PC-3 (cell line): ENCODE results near the gene PLPPR3. TPM values are rescaled to one million over a fixed set of nuclear protein-coding genes. Genes with fewer than 3 reads are reported as not detected.

Source experiments
- ATAC-seq: fragments of 200-7000 bp; cut with Tn5 transposase; 2 replicates; pipeline ENCODE4 v1.9.1; 2020; ENCODE audit warnings: mild to moderate bottlenecking, moderate library complexity
- BruUV-seq: library from RNA; stranded (reverse); fragments of 400-500 nt; replicated peaks from 2 replicates; lab custom pipeline; 2021; lab: Mats Ljungman, UMichigan
- CTCF ChIA-PET: fragments of 300-600 bp; sonication (Branson Sonifier 250); formaldehyde crosslinking; loops from one replicate; lab custom pipeline; 2022; ENCODE audit warnings: antibody characterized with exemption; lab: Charles Lee
- POLR2A ChIA-PET: fragments of 300-600 bp; sonication (Branson Sonifier 250); formaldehyde crosslinking; loops from one replicate; lab custom pipeline; 2022; ENCODE audit warnings: antibody characterized with exemption; ENCODE audit not compliant: unreplicated experiment; lab: Charles Lee
- DNase-seq: peaks from one replicate; pipeline ENCODE4 v3.0.0-alpha.2; 2015
- H2AFZ ChIP-seq: fragments of 300-600 bp; sonication (generic); 2 replicates; pipeline ENCODE4 v1.6.0; 2016; ENCODE audit warnings: antibody characterized with exemption, low read length
- H3F3A ChIP-seq: fragments of 300-600 bp; sonication (generic); one replicate; pipeline ENCODE4 v1.6.0; 2017; ENCODE audit warnings: antibody characterized with exemption, low read length, control low read depth, mild to moderate bottlenecking; ENCODE audit not compliant: unreplicated experiment
- H3K27ac ChIP-seq: fragments of 300-600 bp; sonication (generic); 2 replicates; pipeline ENCODE4 v1.5.1; 2016; ENCODE audit warnings: mild to moderate bottlenecking, low read length
- H3K27me3 ChIP-seq: fragments of 300-600 bp; sonication (generic); 2 replicates; pipeline ENCODE4 v1.6.1; 2016; ENCODE audit warnings: low read length, mixed read lengths
- H3K36me3 ChIP-seq: fragments of 300-600 bp; sonication (generic); 2 replicates; pipeline ENCODE4 v1.6.1; 2016; ENCODE audit warnings: low read depth, mixed run types, low read length, mixed read lengths
- H3K4me1 ChIP-seq: fragments of 300-600 bp; sonication (generic); 2 replicates; pipeline ENCODE4 v1.5.1; 2016; ENCODE audit warnings: low read length; ENCODE audit not compliant: insufficient read depth
- H3K4me2 ChIP-seq: fragments of 300-600 bp; sonication (generic); 2 replicates; pipeline ENCODE4 v1.6.0; 2016; ENCODE audit warnings: low read length
- H3K4me3 ChIP-seq: fragments of 300-600 bp; sonication (generic); 2 replicates; pipeline ENCODE4 v1.5.1; 2016; ENCODE audit warnings: mild to moderate bottlenecking, low read length, mixed read lengths
- H3K79me2 ChIP-seq: fragments of 300-600 bp; sonication (generic); 2 replicates; pipeline ENCODE4 v1.6.1; 2017; ENCODE audit warnings: low read length, mixed read lengths
- H3K9ac ChIP-seq: fragments of 300-600 bp; sonication (generic); 2 replicates; pipeline ENCODE4 v1.6.0; 2016; ENCODE audit warnings: mild to moderate bottlenecking, low read length
- H3K9me2 ChIP-seq: fragments of 300-600 bp; sonication (generic); replicated peaks from 2 replicates; pipeline ENCODE4 v1.6.1; 2016; ENCODE audit warnings: mixed run types, low read length, mixed read lengths
- H3K9me3 ChIP-seq: fragments of 300-600 bp; sonication (generic); 2 replicates; pipeline ENCODE4 v1.6.1; 2016; ENCODE audit warnings: low read length, mixed read lengths
- H4K20me1 ChIP-seq: fragments of 300-600 bp; sonication (generic); 2 replicates; pipeline ENCODE4 v1.6.1; 2016; ENCODE audit warnings: low read length, mixed read lengths
- CTCF ChIP-seq: fragments of 300-600 bp; sonication (generic); conservative IDR thresholded peaks from 2 replicates; pipeline ENCODE4 v1.5.1; 2017; ENCODE audit warnings: antibody characterized with exemption, low read depth, mild to moderate bottlenecking, low read length
- EZH2 ChIP-seq: fragments of 300-600 bp; sonication (generic); IDR thresholded peaks from one replicate; pipeline ENCODE4 v1.6.1; 2017; ENCODE audit warnings: antibody characterized with exemption, mild to moderate bottlenecking, low read length; ENCODE audit not compliant: unreplicated experiment
- EZH2phosphoT487 ChIP-seq: fragments of 300-600 bp; sonication (generic); IDR thresholded peaks from 2 replicates; pipeline ENCODE4 v1.6.1; 2018; ENCODE audit warnings: mild to moderate bottlenecking, antibody characterized with exemption, low read length, borderline replicate concordance
- intact Hi-C: fragments of 100-400 bp; cut with micrococcal nuclease; formaldehyde crosslinking; loops from 2 replicates; pipeline ENCODE4 v1.9.0; 2023
- total RNA-seq: library from RNA; depleted of rRNA; stranded (reverse); fragments of >200 nt; gene quantifications from 2 replicates; pipeline ENCODE4 v1.2.3, GENCODE V29; 2014

Gene PLPPR3
- total RNA-seq, 1 experiment from 2014 or later, result not detected

- Histone ChIP-seq H3K36me3 (no peaks in the 10 kb centered on the region), H4K20me1 (no peaks in the 10 kb centered on the region), H3K4me3 (no peak within 1 kb of the TSS), H3K9ac (no peak within 1 kb of the TSS), H3F3A (no peaks in the 10 kb centered on the region), H3K9me3 (no peaks in the 10 kb centered on the region), H3K4me1 (no peaks in the 10 kb centered on the region), H2AFZ (no peak within 1 kb of the TSS), H3K27ac (no peak within 1 kb of the TSS), H3K27me3 (no peaks in the 10 kb centered on the region), H3K4me2 (no peak within 1 kb of the TSS), H3K79me2 (no peaks in the 10 kb centered on the region), H3K9me2 (no peaks in the 10 kb centered on the region)
- intact Hi-C loops, result no loop called here
- ChIA-PET POLR2A (no interaction called here), CTCF (no interaction called here)
- TF ChIP-seq EZH2 (no peak), CTCF (no peak), EZH2phosphoT487 (no peak)
- BruUV-seq, result no TSS peak
- ATAC-seq (no peak), DNase-seq (no peak)
Measured at GRCh38 chr19:827710-828321, 6.1 kb upstream of the PLPPR3 start, which contains the start of gene AZU1. AZU1 (plus strand) TSS chr19:827837; CDS start chr19:827847, 10 bp downstream.

- Histone ChIP-seq H3K9me2 (no peaks in the 10 kb centered on the region), H3K9ac (no peak overlapping the region), H2AFZ (no peak overlapping the region), H3K4me1 (no peaks in the 10 kb centered on the region), H3K4me3 (no peak overlapping the region), H3F3A (no peaks in the 10 kb centered on the region), H3K9me3 (no peaks in the 10 kb centered on the region), H4K20me1 (no peaks in the 10 kb centered on the region), H3K36me3 (no peaks in the 10 kb centered on the region), H3K27me3 (no peaks in the 10 kb centered on the region), H3K4me2 (no peak overlapping the region), H3K27ac (no peak overlapping the region), H3K79me2 (no peaks in the 10 kb centered on the region)
- DNase-seq, result no peak
- TF ChIP-seq CTCF (no peak), EZH2 (no peak), EZH2phosphoT487 (no peak)
- intact Hi-C loops, result no loop called here
- ATAC-seq, result no peak
- no TSS peak for BruUV-seq
- ChIA-PET POLR2A (no interaction called here), CTCF (no interaction called here)
Measured at GRCh38 chr19:827314-827709, 5.6 kb upstream of the PLPPR3 start.

GRCh38 chr19:825897-826644 lies 4.3 kb upstream of the PLPPR3 start:
- Histone ChIP-seq H3K4me2 (no peak overlapping the region), H3K27me3 (no peaks in the 10 kb centered on the region), H2AFZ (no peak overlapping the region), H3K36me3 (no peaks in the 10 kb centered on the region), H3K4me1 (no peaks in the 10 kb centered on the region), H3K79me2 (no peaks in the 10 kb centered on the region), H3F3A (no peaks in the 10 kb centered on the region), H3K9me3 (no peaks in the 10 kb centered on the region), H3K27ac (no peak overlapping the region), H3K9me2 (no peaks in the 10 kb centered on the region), H3K4me3 (no peak overlapping the region), H4K20me1 (no peaks in the 10 kb centered on the region), H3K9ac (no peak overlapping the region)
- no peak for TF ChIP-seq CTCF
- TF ChIP-seq EZH2, result no peak
- no peak for TF ChIP-seq EZH2phosphoT487
- DNase-seq (no peak), ATAC-seq (no peak)
- ChIA-PET POLR2A (no interaction called here), CTCF (no interaction called here)
- BruUV-seq, result no TSS peak
- intact Hi-C loops, result no loop called here
